Measurements from ENCODE around the gene ACOX2.

The ACOX2 gene

DNA sequence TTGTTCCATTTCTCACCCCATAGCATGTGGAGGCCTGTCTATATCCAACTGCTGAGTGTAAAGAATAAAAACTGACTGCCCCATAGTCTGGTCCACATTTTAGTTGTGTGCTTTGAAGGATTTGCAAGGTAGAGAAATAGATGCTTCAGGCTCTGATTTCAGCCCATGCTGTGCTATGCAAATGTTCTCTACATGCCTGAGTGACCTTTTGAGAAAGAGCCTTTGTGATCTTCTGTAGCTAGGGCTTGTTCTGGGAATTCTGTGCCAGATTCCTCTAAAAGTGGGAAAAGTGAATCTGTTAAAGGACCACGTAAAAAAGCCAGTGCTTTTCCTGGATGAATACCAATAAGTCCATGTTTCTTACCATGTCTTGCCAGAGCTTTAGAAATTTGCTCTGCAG lies 39.9 kb downstream of the ACOX2 start:
- no peak for DNase-seq

- no peak for DNase-seq
These were observed 40.7 kb downstream of the ACOX2 start for GRCh38 chr3:58496206-58496857.

GRCh38 chr3:58495101-58495500 lies 41.9 kb downstream of the ACOX2 start:
- no peak for DNase-seq

- no peak for DNase-seq
These were observed 42.9 kb downstream of the ACOX2 start for GRCh38 chr3:58494107-58494506.

DNA sequence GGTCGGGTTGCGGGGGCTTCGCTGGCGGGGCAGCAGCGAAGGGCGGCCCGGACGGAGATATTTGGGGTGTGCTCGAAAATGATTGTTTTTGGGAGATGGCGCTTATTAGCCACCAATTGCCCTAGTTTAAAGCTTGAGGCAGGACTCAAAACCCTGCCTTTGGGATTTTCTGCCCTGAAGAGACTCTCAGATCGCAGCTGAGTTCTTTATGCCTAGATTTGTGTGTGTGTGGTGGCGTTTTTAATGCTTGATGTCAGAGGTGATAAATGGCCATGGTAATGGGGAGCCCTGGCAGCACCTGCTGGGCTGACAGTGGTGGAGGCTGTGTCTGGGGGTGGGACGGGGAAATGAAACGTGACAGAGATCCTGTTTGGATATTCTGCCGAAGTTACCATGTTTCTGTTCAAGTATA lies 44.5 kb downstream of the ACOX2 start:
- peak; percentile 7 for DNase-seq

DNA sequence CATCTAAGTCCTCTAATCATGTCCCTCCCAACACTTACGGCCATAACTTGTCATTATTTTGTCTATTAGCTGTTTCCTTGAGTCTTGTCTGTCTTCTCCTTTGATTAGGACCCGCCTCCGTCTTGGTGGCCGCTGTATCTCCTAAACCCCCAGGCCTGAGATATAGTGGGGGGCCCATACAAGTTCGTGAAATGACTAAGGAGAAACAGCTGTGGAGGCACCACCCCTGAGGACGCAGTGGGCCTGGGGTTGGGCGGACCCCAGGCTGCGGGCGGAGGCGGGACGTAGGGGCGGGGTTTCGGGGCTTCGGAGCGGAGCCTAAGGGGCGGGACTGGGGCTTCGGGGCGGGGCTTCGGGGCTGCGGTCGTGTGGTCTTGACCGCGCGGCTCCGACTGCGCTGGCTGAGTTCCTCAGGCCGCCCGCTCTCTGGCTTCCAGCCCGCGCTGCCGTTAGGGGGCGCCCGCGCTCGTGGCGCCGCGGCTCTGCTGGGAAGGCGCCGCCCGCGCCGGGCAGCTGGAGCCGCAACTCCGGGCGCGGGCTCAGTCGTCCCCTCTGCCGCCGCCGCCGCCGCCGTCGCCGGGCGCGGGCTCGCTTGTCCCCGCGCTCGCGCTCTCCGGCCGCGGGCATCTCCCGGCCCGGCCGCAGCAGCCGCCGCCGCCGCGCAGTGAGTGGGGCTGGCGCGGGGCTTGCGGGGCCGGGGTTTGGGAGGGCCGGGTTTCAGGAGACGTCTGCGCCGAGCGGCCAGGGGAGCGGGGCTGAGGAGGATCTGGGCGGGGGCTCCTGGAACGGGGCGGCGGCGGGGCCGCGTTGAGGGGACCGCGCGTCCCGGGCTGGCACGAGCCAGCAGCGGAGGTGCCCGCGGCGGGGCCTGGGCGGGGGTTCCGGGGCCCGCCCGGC lies 45.2 kb downstream of the ACOX2 start, which contains the start of gene KCTD6:
Gene KCTD6, plus strand, starts transcription at position 591 of the 897 bp plus-strand sequence. CDS start 6,660 bp downstream, outside the sequence.
- peak; percentile 92 for DNase-seq

- no peak for DNase-seq
These were observed 46.0 kb downstream of the ACOX2 start for GRCh38 chr3:58490860-58491501.

GRCh38 chr3:58488967-58489366 lies 48.0 kb downstream of the ACOX2 start:
- no peak for DNase-seq

DNA sequence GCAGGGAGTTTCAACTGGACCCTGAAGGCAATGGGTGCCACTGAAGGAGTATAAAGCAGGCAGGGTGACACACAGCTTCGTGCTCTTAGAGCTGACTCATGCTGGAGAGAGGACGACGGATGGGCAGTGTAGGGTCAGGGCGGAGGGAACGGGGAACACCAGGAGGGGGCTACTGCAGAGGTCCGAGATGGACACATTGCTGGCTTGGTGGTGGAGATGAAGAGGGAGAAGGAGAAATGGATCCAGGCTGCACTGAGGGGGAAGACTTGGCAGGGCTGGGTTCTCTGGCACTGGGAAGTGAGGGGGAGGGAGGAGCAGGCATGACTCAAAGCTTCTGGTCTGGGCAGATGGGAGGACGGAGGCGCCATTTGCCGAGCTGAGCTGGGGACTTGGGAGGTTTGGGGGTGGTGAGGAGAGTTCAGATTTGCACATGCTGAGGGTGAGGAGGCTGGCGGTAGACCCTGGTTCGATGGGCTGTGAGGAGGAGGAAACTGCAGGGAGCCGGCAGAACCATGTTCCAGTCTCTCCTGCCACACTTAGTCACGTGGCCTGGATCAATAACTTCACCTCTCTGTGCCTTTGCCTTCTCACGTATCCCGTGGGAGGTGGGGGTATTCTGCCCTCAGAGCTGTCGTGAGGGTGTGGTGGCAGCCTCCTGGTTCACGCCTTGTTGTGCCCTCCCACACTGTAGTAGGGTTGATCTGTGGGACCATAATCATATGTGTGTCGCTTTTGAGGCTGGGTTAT lies 49.7 kb downstream of the ACOX2 start:
- no peak for DNase-seq

DNA sequence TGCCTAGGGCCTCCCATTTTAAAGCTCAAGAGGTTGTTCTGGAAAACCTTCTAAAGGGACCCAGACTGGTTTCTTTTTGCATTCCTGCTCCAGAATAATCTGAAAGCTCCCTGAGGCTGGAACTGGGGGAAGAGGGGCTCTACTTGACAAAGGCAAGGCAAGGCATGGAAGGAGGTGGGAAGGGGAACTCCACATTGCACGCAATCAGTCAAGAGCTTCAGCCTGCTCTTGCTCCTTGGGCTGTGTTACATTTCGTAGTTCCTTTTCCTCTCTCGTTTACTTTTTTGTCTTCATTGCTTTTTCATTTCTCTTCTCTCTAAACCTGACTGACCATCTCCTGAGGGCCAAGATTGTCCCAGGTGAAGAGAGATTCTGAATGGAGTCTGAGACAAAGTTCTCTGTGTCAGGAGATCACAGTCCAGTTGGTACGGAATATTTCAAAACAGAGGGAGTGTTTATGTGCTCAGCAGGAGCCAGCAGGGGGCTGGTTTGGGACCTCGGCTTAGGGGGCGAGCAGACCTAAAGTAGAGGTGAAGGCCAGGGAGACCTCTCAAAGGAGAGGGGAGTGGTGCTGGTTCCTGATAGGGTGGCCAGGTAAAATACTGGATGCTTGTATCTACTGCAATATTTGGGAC lies 51.1 kb downstream of the ACOX2 start:
- no peak for DNase-seq

- no peak for DNase-seq
These were observed 52.3 kb downstream of the ACOX2 start for GRCh38 chr3:58484722-58485069.

GRCh38 chr3:58484045-58484721 lies 52.8 kb downstream of the ACOX2 start:
- no peak for DNase-seq

DNA sequence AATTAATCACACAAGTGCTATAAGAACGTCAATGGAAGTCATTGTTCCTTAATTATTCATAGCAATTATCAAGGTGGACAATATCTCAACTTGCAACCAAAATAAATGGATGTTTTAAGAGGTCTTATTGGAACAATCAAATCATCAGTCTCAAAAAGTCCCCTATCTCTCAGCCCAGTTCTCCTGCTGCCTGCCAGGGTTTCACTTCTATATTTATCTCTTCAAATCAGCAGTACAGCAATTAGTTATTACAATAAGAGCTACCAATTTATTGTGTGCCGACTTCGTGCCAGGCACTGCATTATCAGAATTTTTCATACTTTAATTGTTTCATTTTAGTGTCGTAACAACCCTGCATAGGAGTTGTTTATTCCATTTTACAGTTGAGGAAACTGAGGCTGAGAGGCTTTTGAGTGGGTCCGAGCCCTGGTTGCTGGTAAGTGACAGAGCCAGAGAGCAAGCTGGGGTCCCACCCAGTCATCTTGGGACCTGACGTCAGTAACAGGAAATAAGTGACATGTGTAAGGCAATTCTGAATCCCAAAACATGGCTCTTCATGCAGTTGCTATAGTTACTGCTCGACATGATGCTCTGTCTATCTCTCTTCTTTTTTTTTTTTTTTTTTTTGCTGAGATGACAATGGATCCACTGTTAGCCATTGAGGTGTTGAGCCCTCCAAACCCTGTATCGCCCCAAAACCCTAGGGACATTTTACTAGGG lies 53.9 kb downstream of the ACOX2 start:
- DNase-seq = no peak

DNA sequence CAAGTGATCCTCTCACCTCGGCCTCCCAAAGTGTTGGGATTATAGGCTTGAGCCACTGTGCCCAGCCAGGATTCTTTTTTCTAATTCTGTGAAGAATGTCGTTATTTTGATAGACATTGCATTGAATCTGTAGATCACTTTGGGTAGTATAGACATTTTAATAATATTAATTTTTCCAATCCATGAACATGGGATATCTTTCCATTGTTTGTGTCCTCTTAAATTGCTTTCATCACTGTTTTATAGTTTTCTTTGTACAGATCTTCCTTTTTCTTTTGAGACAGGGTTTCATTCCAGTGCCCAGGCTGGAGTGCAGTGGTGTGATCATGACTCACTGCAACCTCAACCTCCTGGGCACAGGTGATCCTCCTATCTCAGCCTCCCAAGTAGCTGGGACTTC lies 56.7 kb downstream of the ACOX2 start:
- no peak for DNase-seq

- DNase-seq = no peak
These were observed 58.2 kb downstream of the ACOX2 start for GRCh38 chr3:58478781-58479180.

GRCh38 chr3:58474967-58475578 lies 61.9 kb downstream of the ACOX2 start:
- no peak for DNase-seq

GRCh38 chr3:58474348-58474911 lies 62.6 kb downstream of the ACOX2 start:
- no peak for DNase-seq

DNA sequence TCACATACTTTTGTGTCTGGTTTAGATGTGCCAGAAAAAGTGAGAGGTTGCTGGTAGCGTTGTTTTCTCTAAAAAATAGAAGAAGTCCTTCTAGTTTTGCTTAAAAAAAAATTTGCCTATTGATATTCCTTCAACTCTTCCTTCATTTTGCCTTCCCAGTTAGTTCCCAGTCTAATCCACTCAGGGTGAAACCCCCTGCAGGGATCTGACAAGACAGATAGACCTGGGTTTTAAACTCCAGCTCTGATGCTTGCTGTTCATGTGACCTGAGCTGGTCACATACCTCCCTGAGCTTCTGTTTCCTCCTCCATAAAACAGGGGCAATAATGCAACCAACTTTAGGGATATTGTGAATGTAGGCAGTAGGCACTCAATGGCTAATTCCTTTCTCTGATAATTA lies 63.7 kb downstream of the ACOX2 start:
- DNase-seq = no peak

- peak; percentile 1 for DNase-seq
These were observed 65.7 kb downstream of the ACOX2 start for GRCh38 chr3:58471025-58471887.

Measured in stimulated activated CD4-positive, alpha-beta T cell treated with anti-CD3 and anti-CD28 coated beads, Interleukin-12 subunit alpha, Interleukin-12 subunit beta, amount 100 ng/mL, for 4 hours (primary cell).